LNCAP (cell line): ENCODE results near the gene GOLGA6L2.

Source experiments
- CTCF ChIP-seq: fragments of 450-650 bp; IDR thresholded peaks from 2 replicates; pipeline ENCODE4 v1.5.1; 2017; ENCODE audit warnings: mild to moderate bottlenecking

The GOLGA6L2 gene

GRCh38 chr15:23472033-23472432 is 25.0 kb upstream of the GOLGA6L2 start:
- TF ChIP-seq CTCF = no peak

- peak; percentile 62 for TF ChIP-seq CTCF
Observed at GRCh38 chr15:23467110-23467600, 20.1 kb upstream of the GOLGA6L2 start.

GRCh38 chr15:23457890-23458289 is 10.8 kb upstream of the GOLGA6L2 start:
- no peak for TF ChIP-seq CTCF

- no peak for TF ChIP-seq CTCF
Observed at GRCh38 chr15:23446215-23447106, 582 bp downstream of the GOLGA6L2 start.

GRCh38 chr15:23444269-23444668 is 2.8 kb downstream of the GOLGA6L2 start:
- TF ChIP-seq CTCF = no peak

GRCh38 chr15:23441204-23441603 is 5.8 kb downstream of the GOLGA6L2 start:
- no peak for TF ChIP-seq CTCF

- TF ChIP-seq CTCF = no peak
Observed at GRCh38 chr15:23440596-23440995, 6.4 kb downstream of the GOLGA6L2 start.
